Astrocyte (in vitro differentiated cells and primary cell): ENCODE data around the gene UBE2F.

ENCODE experiments used
- EZH2 ChIP-seq: IDR thresholded peaks from 2 replicates; pipeline ENCODE4 v1.6.1; 2012; ENCODE audit warnings: mild to moderate bottlenecking, low read length, inconsistent platforms; ENCODE audit not compliant: insufficient read depth
- TF ChIP-seq, protein P1 (sequence below): IDR thresholded peaks from 2 replicates; pipeline ENCODE4 v1.5.1; 2011; ENCODE audit warnings: low read depth, mild to moderate bottlenecking, inconsistent platforms, low read length, moderate library complexity; ENCODE audit not compliant: insufficient read depth

DNA sequence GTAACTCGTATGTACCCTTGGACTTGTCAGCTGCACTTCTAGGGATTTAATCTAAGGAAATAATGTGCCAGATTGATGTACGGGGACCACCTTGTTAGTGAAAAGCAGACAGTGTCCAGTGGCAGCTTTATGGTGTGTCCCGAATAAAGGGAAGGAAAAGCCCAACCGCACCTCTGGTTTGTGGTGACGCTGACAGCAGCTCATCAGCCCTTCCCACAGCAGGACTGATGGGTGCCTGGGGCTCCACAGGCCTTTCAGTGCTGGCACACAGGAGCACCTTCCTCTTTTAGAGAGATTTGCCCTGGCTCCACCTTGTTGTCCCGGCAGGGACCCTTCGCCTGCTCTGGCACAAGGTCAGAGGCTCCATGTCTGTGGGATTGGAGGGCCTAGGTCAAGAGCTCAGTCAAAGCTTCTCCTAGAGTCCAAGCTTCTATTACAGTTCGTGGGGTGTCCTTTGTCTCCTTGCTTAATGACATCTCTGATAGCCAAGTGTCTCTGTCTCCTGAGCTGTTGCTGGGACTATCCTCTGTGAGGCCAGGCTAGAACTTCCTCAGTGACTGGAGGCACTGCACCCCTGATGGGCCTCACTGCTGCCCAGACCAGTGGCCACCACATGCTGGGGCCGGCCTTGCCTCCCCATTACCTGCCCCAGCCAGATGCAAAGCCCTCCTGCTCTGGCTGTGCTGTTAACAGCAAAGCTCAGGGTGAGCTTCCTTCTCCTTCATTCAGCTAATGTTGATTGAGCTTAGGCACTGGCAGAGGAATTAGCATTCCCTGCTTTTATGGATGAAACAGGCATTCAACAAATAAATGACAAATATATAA lies 61.0 kb downstream of the UBE2F start:
- TF ChIP-seq, protein P1, sequence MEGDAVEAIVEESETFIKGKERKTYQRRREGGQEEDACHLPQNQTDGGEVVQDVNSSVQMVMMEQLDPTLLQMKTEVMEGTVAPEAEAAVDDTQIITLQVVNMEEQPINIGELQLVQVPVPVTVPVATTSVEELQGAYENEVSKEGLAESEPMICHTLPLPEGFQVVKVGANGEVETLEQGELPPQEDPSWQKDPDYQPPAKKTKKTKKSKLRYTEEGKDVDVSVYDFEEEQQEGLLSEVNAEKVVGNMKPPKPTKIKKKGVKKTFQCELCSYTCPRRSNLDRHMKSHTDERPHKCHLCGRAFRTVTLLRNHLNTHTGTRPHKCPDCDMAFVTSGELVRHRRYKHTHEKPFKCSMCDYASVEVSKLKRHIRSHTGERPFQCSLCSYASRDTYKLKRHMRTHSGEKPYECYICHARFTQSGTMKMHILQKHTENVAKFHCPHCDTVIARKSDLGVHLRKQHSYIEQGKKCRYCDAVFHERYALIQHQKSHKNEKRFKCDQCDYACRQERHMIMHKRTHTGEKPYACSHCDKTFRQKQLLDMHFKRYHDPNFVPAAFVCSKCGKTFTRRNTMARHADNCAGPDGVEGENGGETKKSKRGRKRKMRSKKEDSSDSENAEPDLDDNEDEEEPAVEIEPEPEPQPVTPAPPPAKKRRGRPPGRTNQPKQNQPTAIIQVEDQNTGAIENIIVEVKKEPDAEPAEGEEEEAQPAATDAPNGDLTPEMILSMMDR, result no peak
- no peak for TF ChIP-seq EZH2
